Skeletal muscle satellite cell (primary cell): ENCODE results near the gene NUP133.

ENCODE experiments used
- H3K27me3 ChIP-seq: 2 replicates; pipeline ENCODE4 v1.7.0; 2013; ENCODE audit warnings: low read length; ENCODE audit not compliant: control insufficient read depth, insufficient read depth
- H3K36me3 ChIP-seq: 2 replicates; pipeline ENCODE4 v1.7.0; 2013; ENCODE audit warnings: mild to moderate bottlenecking, control low read depth, low read length; ENCODE audit not compliant: insufficient read depth
- H3K4me1 ChIP-seq: 2 replicates; pipeline ENCODE4 v1.7.0; 2013; ENCODE audit warnings: low read length; ENCODE audit not compliant: control insufficient read depth, insufficient read depth
- H3K4me2 ChIP-seq: 2 replicates; pipeline ENCODE4 v1.7.0; 2013; ENCODE audit warnings: mild to moderate bottlenecking, low read length
- H3K4me3 ChIP-seq: 2 replicates; pipeline ENCODE4 v1.7.0; 2013; ENCODE audit warnings: low read length
- H3K9ac ChIP-seq: 2 replicates; pipeline ENCODE4 v1.7.0; 2013; ENCODE audit warnings: mild to moderate bottlenecking, low read depth, low read length, moderate library complexity
- H3K9me3 ChIP-seq: replicated peaks from 2 replicates; pipeline ENCODE4 v1.7.0; 2013; ENCODE audit warnings: mild to moderate bottlenecking, control low read depth, low read length

NUP133 gene

DNA sequence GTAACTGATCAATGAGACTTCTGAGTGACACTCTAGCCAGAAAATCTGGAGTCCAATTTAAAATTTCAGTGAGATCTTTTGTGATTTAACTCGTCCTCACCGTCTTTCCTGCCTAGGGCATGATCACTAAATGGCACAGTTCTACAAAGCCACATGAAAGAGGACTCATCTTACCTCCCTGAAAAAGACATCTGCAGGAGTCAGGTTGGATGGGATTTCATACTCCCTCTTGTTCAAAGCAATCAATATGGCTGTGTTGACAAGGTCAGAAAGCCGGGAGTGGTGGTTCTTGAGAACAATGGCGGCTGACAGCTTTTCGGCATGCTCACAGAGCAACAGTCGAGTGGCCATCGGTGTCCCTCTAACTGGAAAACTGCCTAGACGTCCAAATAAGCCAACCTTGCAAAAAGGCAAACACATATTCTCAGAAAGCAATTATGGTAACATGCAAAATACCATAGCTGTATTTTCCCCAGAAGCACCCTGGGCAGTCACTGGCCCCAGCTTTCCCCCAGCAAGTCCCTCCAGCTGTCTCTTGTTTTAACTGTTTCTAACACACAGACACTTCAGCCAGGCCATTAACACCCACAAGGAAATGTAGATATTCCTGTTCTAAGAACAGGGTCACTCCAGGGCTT, 37.6 kb downstream of the NUP133 start:
- no peak overlapping the region for H3K9ac ChIP-seq
- no peaks in the 10 kb centered on the region for H3K27me3 ChIP-seq
- H3K9me3 ChIP-seq = no peaks in the 10 kb centered on the region
- H3K4me1 ChIP-seq = no peaks in the 10 kb centered on the region
- H3K36me3 ChIP-seq = peaks cover 48% of the 10 kb centered on the region
- no peak overlapping the region for H3K4me3 ChIP-seq
- H3K4me2 ChIP-seq = no peak overlapping the region

DNA sequence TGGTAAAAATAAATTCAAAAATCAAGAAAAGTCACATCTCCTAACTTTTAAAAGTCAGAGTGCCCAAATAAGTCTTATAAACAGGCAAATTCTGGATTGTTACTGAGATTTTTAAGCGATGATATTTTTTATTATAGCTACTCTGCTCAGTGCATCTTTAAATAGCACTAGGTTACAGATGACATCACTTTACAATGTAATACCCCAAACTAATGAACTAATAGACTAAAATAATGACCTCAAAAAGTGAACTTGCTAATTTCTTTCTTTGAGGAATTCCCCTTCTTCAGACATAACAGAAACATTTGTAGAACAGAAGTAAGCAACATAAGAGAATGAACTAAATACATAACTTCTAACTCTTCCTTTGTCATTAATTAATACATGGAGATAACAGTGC, 41.3 kb downstream of the NUP133 start:
- Histone ChIP-seq H3K4me1 (no peaks in the 10 kb centered on the region), H3K9ac (no peak overlapping the region), H3K4me2 (no peak overlapping the region), H3K27me3 (no peaks in the 10 kb centered on the region), H3K9me3 (no peaks in the 10 kb centered on the region), H3K36me3 (peaks cover 49% of the 10 kb centered on the region), H3K4me3 (no peak overlapping the region)

DNA sequence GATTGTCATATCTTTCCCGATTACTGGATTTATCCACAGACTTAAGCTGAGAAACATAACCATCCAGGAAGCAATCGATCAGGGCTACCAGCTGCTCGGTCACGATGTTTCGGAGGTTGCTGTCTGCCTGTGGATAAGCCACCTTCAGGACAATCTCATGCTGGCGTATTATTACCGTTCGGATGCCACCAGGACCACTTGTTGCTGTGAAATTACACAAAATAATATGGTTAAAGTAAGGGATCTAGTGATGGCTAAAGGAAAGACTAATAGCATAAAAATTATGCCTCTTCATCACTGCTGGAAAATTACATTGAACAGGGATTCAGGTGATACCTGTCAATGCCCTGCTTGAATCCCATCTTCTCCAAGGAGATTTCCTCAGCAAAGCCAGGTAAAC, 43.5 kb downstream of the NUP133 start:
- Histone ChIP-seq H3K4me2 (no peak overlapping the region), H3K9ac (no peak overlapping the region), H3K27me3 (no peaks in the 10 kb centered on the region), H3K36me3 (peaks cover 49% of the 10 kb centered on the region), H3K4me3 (no peak overlapping the region), H3K4me1 (no peaks in the 10 kb centered on the region), H3K9me3 (no peaks in the 10 kb centered on the region)

DNA sequence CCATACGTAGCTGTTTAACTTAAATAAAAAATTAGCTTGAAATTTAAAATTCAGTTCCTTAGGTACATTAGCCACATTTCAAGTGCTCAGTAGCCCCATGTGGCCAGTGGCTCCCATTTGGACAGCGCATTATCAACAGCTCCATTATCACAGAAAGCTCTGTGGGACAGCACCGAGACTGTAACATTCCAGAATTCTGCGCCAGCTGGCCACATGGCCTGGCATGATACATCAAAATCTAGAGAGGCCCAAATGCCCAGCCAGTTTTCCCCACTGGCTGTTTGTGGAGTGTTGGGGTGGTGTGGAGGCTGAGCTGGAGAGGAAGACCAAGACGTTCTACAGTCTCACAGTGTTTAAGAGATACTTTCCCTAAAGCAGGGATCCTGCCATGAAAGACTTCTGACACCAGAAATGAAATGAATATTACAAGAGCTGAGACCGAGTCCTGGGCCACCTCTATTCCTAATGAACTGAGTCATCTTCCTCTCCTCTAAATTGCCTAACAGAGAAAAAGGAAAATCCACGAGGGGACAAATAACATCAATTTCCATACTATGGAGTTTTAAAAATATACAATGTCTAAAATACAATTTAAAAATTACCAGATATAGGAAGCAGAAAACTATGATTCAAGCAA, 47.0 kb downstream of the NUP133 start:
- H3K9me3 ChIP-seq = no peaks in the 10 kb centered on the region
- H3K36me3 ChIP-seq = peaks cover 51% of the 10 kb centered on the region
- no peak overlapping the region for H3K9ac ChIP-seq
- no peaks in the 10 kb centered on the region for H3K27me3 ChIP-seq
- H3K4me2 ChIP-seq = no peak overlapping the region
- no peak overlapping the region for H3K4me3 ChIP-seq
- no peaks in the 10 kb centered on the region for H3K4me1 ChIP-seq

DNA sequence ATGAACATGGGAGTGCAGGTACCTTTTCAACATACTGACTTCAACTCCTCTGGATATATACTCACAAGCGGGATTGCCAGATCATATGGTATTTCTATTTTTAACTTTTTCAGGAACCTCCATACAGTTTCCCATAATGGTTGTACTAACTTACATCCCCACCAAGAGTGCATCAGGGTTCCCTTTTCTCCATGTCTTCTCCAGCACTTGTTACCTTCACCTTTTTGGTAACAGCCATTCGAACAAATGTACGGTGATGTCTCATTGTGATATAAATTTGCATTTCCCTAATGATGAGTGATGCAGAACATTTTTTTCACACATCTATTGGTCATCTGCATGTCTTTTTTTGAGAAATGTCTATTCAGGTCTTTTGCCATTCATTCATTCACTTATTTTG, 48.3 kb downstream of the NUP133 start:
- Histone ChIP-seq H3K4me1 (no peaks in the 10 kb centered on the region), H3K36me3 (peaks cover 43% of the 10 kb centered on the region), H3K27me3 (no peaks in the 10 kb centered on the region), H3K4me2 (no peak overlapping the region), H3K4me3 (no peak overlapping the region), H3K9me3 (no peaks in the 10 kb centered on the region), H3K9ac (no peak overlapping the region)

DNA sequence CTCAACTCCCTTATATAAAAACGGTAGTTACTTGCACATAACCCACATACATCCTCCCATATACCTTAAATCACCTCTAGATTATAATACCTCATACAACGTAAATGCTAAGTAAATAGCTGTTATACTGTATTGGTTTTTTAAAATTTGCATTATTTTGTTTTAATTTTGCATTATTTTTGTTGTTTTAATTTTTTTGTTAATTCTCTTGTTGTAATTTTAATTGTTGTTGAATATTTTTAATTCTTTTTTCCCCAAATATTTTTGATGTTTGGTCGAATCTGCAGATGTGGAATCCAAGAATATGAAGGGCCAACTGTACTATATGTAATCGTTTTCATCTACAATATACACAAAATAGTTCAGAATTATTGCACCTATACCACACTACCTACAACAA, 50.7 kb downstream of the NUP133 start:
- Histone ChIP-seq H3K27me3 (no peaks in the 10 kb centered on the region), H3K36me3 (peaks cover 30% of the 10 kb centered on the region), H3K4me1 (no peaks in the 10 kb centered on the region)

DNA sequence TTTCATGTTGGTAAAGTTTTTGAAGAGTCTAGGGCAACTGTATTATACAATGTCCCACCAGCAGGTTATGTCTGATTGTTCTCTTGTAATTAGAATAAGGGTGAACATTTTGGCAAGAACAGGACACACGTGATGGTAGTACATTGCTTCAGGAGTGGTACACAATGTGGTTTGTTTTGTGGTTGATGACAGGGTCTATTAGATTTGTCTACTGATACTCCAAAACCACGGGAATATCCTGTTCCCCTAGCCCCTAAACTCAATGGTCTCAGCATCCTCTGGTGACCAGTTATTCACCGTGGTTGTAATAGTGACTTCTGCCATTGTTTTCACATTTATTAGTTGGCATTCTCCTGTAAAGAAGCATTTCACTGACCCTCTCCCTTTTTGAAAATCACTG, 52.1 kb downstream of the NUP133 start:
- H3K36me3 ChIP-seq = peaks cover 31% of the 10 kb centered on the region
- H3K9ac ChIP-seq = no peak overlapping the region
- H3K9me3 ChIP-seq = no peaks in the 10 kb centered on the region
- no peak overlapping the region for H3K4me3 ChIP-seq
- H3K4me1 ChIP-seq = no peaks in the 10 kb centered on the region
- no peak overlapping the region for H3K4me2 ChIP-seq
- H3K27me3 ChIP-seq = no peaks in the 10 kb centered on the region

More for the DNA sequence above, 50.7 kb downstream of the NUP133 start:
- no peak overlapping the region for H3K9ac ChIP-seq
- no peak overlapping the region for H3K4me2 ChIP-seq
- H3K4me3 ChIP-seq = no peak overlapping the region
- no peaks in the 10 kb centered on the region for H3K9me3 ChIP-seq

DNA sequence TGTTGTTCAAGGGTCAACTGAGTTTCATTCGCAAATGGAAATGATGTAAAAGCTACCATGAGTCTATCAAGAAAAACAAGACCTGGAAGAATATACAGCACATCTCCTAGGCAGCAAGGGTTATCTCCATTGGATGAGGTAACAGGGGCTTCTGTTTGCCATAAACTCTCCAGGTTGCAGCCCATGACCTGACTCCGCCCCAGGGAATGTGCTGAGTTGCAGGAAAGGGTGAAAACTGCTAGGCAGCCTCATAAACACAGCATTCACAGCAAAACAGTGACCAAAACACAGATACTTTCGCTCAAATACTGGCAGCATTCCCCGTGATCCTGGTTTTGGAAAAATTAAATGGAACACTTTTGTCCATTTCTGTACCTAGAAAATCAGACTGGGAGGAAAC, 54.1 kb downstream of the NUP133 start:
- no peaks in the 10 kb centered on the region for H3K9me3 ChIP-seq
- no peaks in the 10 kb centered on the region for H3K27me3 ChIP-seq
- peaks cover 19% of the 10 kb centered on the region for H3K36me3 ChIP-seq
- H3K4me2 ChIP-seq = no peak overlapping the region
- H3K4me3 ChIP-seq = no peak overlapping the region
- no peak overlapping the region for H3K9ac ChIP-seq
- no peaks in the 10 kb centered on the region for H3K4me1 ChIP-seq

DNA sequence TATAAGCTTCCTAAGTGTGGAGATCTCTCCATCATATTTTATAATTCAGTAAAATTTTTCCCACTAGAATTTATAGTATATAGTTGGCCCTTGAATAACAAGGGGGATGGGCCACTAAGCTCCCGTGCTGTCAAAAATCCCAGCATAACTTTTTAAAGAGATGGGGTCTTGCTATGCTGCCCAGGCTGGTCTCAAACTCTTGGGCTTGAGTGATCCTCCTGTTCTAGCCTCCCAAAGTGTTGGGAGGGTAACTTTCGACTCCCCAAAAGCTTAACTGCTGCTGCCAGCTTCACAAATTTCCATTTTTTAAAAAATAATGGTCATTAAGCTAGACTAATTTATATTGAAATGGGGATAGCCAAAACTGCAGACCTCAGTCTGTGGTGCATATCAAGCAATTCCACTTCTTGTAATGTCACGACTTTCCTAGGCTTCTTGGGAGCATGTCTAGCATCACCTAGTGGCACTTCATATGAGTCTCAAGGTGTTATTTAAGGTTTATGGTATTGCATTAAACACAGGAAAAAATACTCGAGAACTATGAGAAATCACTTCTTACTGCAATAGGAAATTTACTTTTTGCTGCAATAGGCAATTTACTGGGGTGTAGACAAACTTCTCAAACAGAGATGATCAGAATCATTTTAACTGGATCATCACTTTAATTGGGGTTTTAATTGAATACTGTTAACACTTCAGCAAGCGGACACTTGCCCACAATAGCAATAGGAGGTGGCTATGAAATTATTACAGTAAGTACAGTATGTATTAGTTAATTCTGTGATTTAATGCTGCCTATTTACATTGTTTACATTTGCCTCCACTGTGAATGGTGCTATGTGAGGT, 55.0 kb downstream of the NUP133 start:
- H3K27me3 ChIP-seq = no peaks in the 10 kb centered on the region
- no peaks in the 10 kb centered on the region for H3K4me1 ChIP-seq
- no peak overlapping the region for H3K9ac ChIP-seq
- no peak overlapping the region for H3K4me3 ChIP-seq
- H3K36me3 ChIP-seq = peaks cover 24% of the 10 kb centered on the region
- no peak overlapping the region for H3K4me2 ChIP-seq
- H3K9me3 ChIP-seq = no peaks in the 10 kb centered on the region

DNA sequence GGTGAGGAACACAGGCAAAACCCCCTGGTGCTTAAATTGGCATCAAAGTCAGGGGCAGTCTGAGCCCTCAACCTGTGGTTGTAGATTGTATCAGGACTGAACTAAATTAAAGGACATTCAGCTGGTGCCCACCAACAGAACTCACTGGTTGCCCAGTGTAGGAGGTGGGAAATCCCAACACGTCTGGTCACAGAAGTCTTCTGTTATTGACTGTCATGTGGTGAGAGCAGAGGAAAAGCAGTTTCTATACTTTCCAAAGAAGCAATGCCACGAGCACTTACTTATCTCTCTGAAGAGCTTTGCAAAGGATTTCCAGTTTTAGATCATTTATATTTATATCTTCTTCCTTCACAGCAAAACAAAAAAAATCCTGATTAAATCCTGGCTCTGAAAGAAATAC, 59.3 kb downstream of the NUP133 start:
- H3K9ac ChIP-seq = no peak overlapping the region
- peaks cover 26% of the 10 kb centered on the region for H3K36me3 ChIP-seq
- H3K4me3 ChIP-seq = no peak overlapping the region
- H3K27me3 ChIP-seq = no peaks in the 10 kb centered on the region
- H3K4me1 ChIP-seq = no peaks in the 10 kb centered on the region
- no peaks in the 10 kb centered on the region for H3K9me3 ChIP-seq
- H3K4me2 ChIP-seq = no peak overlapping the region

DNA sequence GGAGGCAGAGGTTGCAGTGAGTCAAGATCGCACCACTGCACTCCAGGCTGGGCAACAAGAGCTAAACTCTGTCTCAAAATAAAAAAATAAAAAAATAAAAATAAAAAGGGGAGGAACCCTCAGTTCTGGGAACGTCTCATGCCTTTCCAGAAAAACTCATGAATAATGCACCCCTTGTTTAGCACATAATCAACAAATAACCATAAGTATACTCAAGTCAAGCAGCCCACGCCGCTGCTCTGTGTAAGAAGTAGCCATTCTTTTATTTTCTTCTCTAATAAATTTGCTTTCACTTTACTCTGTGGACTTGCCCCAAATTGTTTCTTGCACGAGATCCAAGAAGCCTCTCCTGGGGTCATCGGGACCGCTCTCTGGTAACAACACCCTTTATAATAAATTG, 59.8 kb downstream of the NUP133 start:
- H3K4me1 ChIP-seq = no peaks in the 10 kb centered on the region
- H3K4me2 ChIP-seq = no peak overlapping the region
- no peak overlapping the region for H3K9ac ChIP-seq
- no peaks in the 10 kb centered on the region for H3K27me3 ChIP-seq
- peaks cover 27% of the 10 kb centered on the region for H3K36me3 ChIP-seq
- no peak overlapping the region for H3K4me3 ChIP-seq
- no peaks in the 10 kb centered on the region for H3K9me3 ChIP-seq
